ENCODE data around the gene RARA. TPM values are rescaled to one million over a fixed set of nuclear protein-coding genes. Genes with fewer than 3 reads are reported as not detected.

RARA gene
- total RNA-seq, result 40.9 TPM

- no peak for DNase-seq (ENCODE audit: low read depth in 2 of 3, low spot score in 2 of 3)
These were observed at the start of gene RARA for GRCh38 chr17:40309031-40309948. Gene RARA (plus strand): TSS chr17:40309180. CDS start chr17:40331219, 22,039 bp downstream.

- DNase-seq (ENCODE audit: low read depth in 2 of 3, low spot score in 2 of 3), result no peak
These were observed 49.5 kb upstream of the RARA start for GRCh38 chr17:40259505-40259904.

- no peak for DNase-seq (ENCODE audit: low read depth in 2 of 3, low spot score in 2 of 3)
These were observed 48.5 kb upstream of the RARA start for GRCh38 chr17:40260528-40260927.

- DNase-seq (ENCODE audit: low read depth in 2 of 3, low spot score in 2 of 3), result no peak
These were observed 44.4 kb upstream of the RARA start for GRCh38 chr17:40264458-40265185.

GRCh38 chr17:40265337-40265736 is 43.6 kb upstream of the RARA start:
- DNase-seq (ENCODE audit: low read depth in 2 of 3, low spot score in 2 of 3), result no peak

GRCh38 chr17:40266882-40267281 is 42.1 kb upstream of the RARA start:
- DNase-seq (ENCODE audit: low read depth in 2 of 3, low spot score in 2 of 3), result no peak

- DNase-seq (ENCODE audit: low read depth in 2 of 3, low spot score in 2 of 3), result no peak
These were observed 40.8 kb upstream of the RARA start for GRCh38 chr17:40268141-40268712.

- no peak for DNase-seq (ENCODE audit: low read depth in 2 of 3, low spot score in 2 of 3)
These were observed 30.6 kb upstream of the RARA start for GRCh38 chr17:40278414-40278813.

GRCh38 chr17:40279402-40279801 is 29.6 kb upstream of the RARA start:
- DNase-seq (ENCODE audit: low read depth in 2 of 3, low spot score in 2 of 3), result no peak

- DNase-seq (ENCODE audit: low read depth in 2 of 3, low spot score in 2 of 3), result no peak
These were observed 27.3 kb upstream of the RARA start for GRCh38 chr17:40281663-40282062.

- no peak for DNase-seq (ENCODE audit: low read depth in 2 of 3, low spot score in 2 of 3)
These were observed 25.3 kb upstream of the RARA start for GRCh38 chr17:40283662-40284061.

GRCh38 chr17:40284085-40284713 is 24.8 kb upstream of the RARA start:
- no peak for DNase-seq (ENCODE audit: low read depth in 2 of 3, low spot score in 2 of 3)

GRCh38 chr17:40286473-40286872 is 22.5 kb upstream of the RARA start:
- DNase-seq (ENCODE audit: low read depth in 2 of 3, low spot score in 2 of 3), result no peak

GRCh38 chr17:40287159-40287493 is 21.9 kb upstream of the RARA start:
- DNase-seq (ENCODE audit: low read depth in 2 of 3, low spot score in 2 of 3), result no peak

GRCh38 chr17:40287494-40288369 is 21.2 kb upstream of the RARA start, which contains the start of gene CDC6:
Gene CDC6 (plus strand): TSS chr17:40287879. CDS start chr17:40289421, 1,542 bp downstream.
- DNase-seq (ENCODE audit: low read depth in 2 of 3, low spot score in 2 of 3), result peak; percentile 93 to 100 (median 99)

GRCh38 chr17:40290629-40291280 is 18.2 kb upstream of the RARA start:
- DNase-seq (ENCODE audit: low read depth in 2 of 3, low spot score in 2 of 3), result peak in 2 of 3 donors; percentile 68 to 83

- no peak for DNase-seq (ENCODE audit: low read depth in 2 of 3, low spot score in 2 of 3)
These were observed 17.7 kb upstream of the RARA start for GRCh38 chr17:40291281-40291664.

- no peak for DNase-seq (ENCODE audit: low read depth in 2 of 3, low spot score in 2 of 3)
These were observed 15.6 kb upstream of the RARA start for GRCh38 chr17:40293363-40293762.

All from hematopoietic multipotent progenitor cell (in vitro differentiated cells).